DMS53 treated with DMSO at 0.1 percent for 48 hours (cell line): ENCODE measurements around the gene OPCML.

Experiments used
- DNase-seq: peaks from one replicate; lab custom pipeline; 2025; ENCODE audit not compliant: unreplicated experiment; lab: John Stamatoyannopoulos, UW

OPCML gene

GRCh38 chr11:133238027-133238426, 294.3 kb downstream of the OPCML start:
- DNase-seq: no peak

- DNase-seq: no peak
Observed at GRCh38 chr11:133235381-133235780, 296.9 kb downstream of the OPCML start.

GRCh38 chr11:133234883-133235282, 297.4 kb downstream of the OPCML start:
- no peak for DNase-seq

GRCh38 chr11:133232665-133233064, 299.6 kb downstream of the OPCML start:
- no peak for DNase-seq

GRCh38 chr11:133230431-133230830, 301.9 kb downstream of the OPCML start:
- DNase-seq: no peak

- no peak for DNase-seq
Observed at GRCh38 chr11:133228471-133229329, 303.6 kb downstream of the OPCML start.

- DNase-seq: no peak
Observed at GRCh38 chr11:133227632-133228111, 304.6 kb downstream of the OPCML start.

- no peak for DNase-seq
Observed at GRCh38 chr11:133224271-133224670, 308.0 kb downstream of the OPCML start.

GRCh38 chr11:133222425-133223330, 309.6 kb downstream of the OPCML start:
- no peak for DNase-seq

GRCh38 chr11:133219543-133219942, 312.8 kb downstream of the OPCML start:
- DNase-seq: no peak

GRCh38 chr11:133216813-133217212, 315.5 kb downstream of the OPCML start:
- no peak for DNase-seq

- DNase-seq: no peak
Observed at GRCh38 chr11:133215596-133216230, 316.6 kb downstream of the OPCML start.

GRCh38 chr11:133214646-133215045, 317.7 kb downstream of the OPCML start:
- no peak for DNase-seq

- DNase-seq: no peak
Observed at GRCh38 chr11:133212201-133212600, 320.1 kb downstream of the OPCML start.

GRCh38 chr11:133207995-133208394, 324.3 kb downstream of the OPCML start:
- DNase-seq: no peak

GRCh38 chr11:133206313-133207005, 325.8 kb downstream of the OPCML start:
- DNase-seq: no peak

- DNase-seq: no peak
Observed at GRCh38 chr11:133204158-133204557, 328.1 kb downstream of the OPCML start.

- DNase-seq: no peak
Observed at GRCh38 chr11:133202816-133203215, 329.5 kb downstream of the OPCML start.

- no peak for DNase-seq
Observed at GRCh38 chr11:133198438-133198837, 333.9 kb downstream of the OPCML start.

- DNase-seq: no peak
Observed at GRCh38 chr11:133197425-133197824, 334.9 kb downstream of the OPCML start.

GRCh38 chr11:133191931-133192330, 340.4 kb downstream of the OPCML start:
- DNase-seq: no peak
